HEK293T (cell line): ENCODE results near the gene RTL9.

Source experiments
- FOXA1 ChIP-seq: fragments of 450-650 bp; IDR thresholded peaks from 2 replicates; pipeline ENCODE4 v1.6.1; 2016; ENCODE audit warnings: mild to moderate bottlenecking
- SP1 ChIP-seq: fragments of 450-650 bp; IDR thresholded peaks from 2 replicates; pipeline ENCODE4 v1.6.1; 2017

DNA sequence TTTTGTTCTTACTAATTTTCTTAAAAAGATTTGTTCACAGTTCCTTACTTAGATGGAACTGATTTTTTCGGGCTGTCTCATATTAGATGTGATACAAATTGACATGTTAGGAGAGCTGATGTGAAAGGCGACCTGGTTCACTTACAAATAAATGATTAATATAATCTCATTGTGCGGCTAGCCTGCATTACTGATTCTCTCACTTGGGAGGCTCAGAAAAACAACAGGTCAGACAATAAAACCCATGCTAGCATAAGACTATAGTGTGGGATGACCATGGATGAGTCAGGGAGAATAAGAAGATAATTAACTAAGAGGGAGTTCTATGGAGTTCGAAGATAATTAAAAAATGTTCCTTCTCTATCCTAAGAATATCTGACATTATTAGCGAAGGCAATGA, 40.8 kb downstream of the RTL9 start:
- no peak for TF ChIP-seq FOXA1
- no peak for TF ChIP-seq SP1
